Camera-type eye (tissue), 1 donor: ENCODE results near the gene PHPT1. TPM values are rescaled to one million over a fixed set of nuclear protein-coding genes. Genes with fewer than 3 reads are reported as not detected.

ENCODE experiments used
- total RNA-seq: library from RNA; depleted of rRNA; stranded (reverse); fragments of >200 nt; gene quantifications from one replicate; pipeline ENCODE4 v1.2.3, GENCODE V29; 2014

PHPT1 gene
- 55.5 TPM for total RNA-seq

GRCh38 chr9:136849038-136849959 is at the start of gene PHPT1:
TSS of gene PHPT1 (plus strand) at chr9:136849409. CDS start at chr9:136849431, 22 bp downstream.

GRCh38 chr9:136807281-136808074 is 41.7 kb upstream of the PHPT1 start, which contains the start of gene RABL6:
TSS of gene RABL6 (plus strand) at chr9:136807948. CDS start at chr9:136808197, 249 bp downstream.

GRCh38 chr9:136842380-136842948 is 6.7 kb upstream of the PHPT1 start, which contains the start of gene AJM1:
TSS of gene AJM1 (plus strand) at chr9:136842478. CDS start at chr9:136844415, 1,937 bp downstream.

GRCh38 chr9:136851941-136852663 is 2.9 kb downstream of the PHPT1 start, which contains the start of gene MAMDC4:
TSS of gene MAMDC4 (plus strand) at chr9:136852346. CDS start at chr9:136852417, 71 bp downstream.

GRCh38 chr9:136885950-136886578 is 36.9 kb downstream of the PHPT1 start, which contains the start of gene TRAF2:
TSS of gene TRAF2 (plus strand) at chr9:136886516. CDS start at chr9:136898741, 12,225 bp downstream.

Other genes starting within 250 kb of the PHPT1 start
- gene EGFL7, start 186.5 kb upstream of the PHPT1 start, total RNA-seq = 36.1 TPM
- 16.9 TPM for gene AGPAT2, start 162.0 kb upstream of the PHPT1 start, total RNA-seq
- gene DIPK1B, start 136.8 kb upstream of the PHPT1 start, total RNA-seq = 26.2 TPM
- 1.4 TPM for gene LCN10, start 106.5 kb upstream of the PHPT1 start, total RNA-seq
- not detected for gene LCN6, start 100.9 kb upstream of the PHPT1 start, total RNA-seq
- 0.38 TPM for gene LCN8, start 91.2 kb upstream of the PHPT1 start, total RNA-seq
- gene LCN15, start 84.9 kb upstream of the PHPT1 start, total RNA-seq = not detected
- gene TMEM141, start 58.1 kb upstream of the PHPT1 start, total RNA-seq = 31.1 TPM
- 2.0 TPM for gene CCDC183, start 53.1 kb upstream of the PHPT1 start, total RNA-seq
- 38.6 TPM for gene RABL6, start 41.5 kb upstream of the PHPT1 start, total RNA-seq
- gene AJM1, start 6.9 kb upstream of the PHPT1 start, total RNA-seq = 2.0 TPM
- 8.2 TPM for gene MAMDC4, start 2.9 kb downstream of the PHPT1 start, total RNA-seq
- gene EDF1, start 16.9 kb downstream of the PHPT1 start, total RNA-seq = 222 TPM
- gene TRAF2, start 37.1 kb downstream of the PHPT1 start, total RNA-seq = 15.9 TPM
- gene FBXW5, start 95.3 kb downstream of the PHPT1 start, total RNA-seq = 101 TPM
- not detected for gene C8G, start 95.8 kb downstream of the PHPT1 start, total RNA-seq
- 2.9 TPM for gene LCN12, start 102.9 kb downstream of the PHPT1 start, total RNA-seq
- 230 TPM for gene PTGDS, start 128.1 kb downstream of the PHPT1 start, total RNA-seq
- gene LCNL1, start 133.6 kb downstream of the PHPT1 start, total RNA-seq = 1.2 TPM
- gene PAXX, start 143.0 kb downstream of the PHPT1 start, total RNA-seq = 25.7 TPM
- gene CLIC3, start 147.2 kb downstream of the PHPT1 start, total RNA-seq = 1.1 TPM
- 49.9 TPM for gene ABCA2, start 178.8 kb downstream of the PHPT1 start, total RNA-seq
- not detected for gene FUT7, start 182.7 kb downstream of the PHPT1 start, total RNA-seq
- 56.4 TPM for gene NPDC1, start 196.8 kb downstream of the PHPT1 start, total RNA-seq
- gene ENTPD2, start 204.7 kb downstream of the PHPT1 start, total RNA-seq = 7.0 TPM
- 4.3 TPM for gene SAPCD2, start 221.1 kb downstream of the PHPT1 start, total RNA-seq
- gene UAP1L1, start 228.1 kb downstream of the PHPT1 start, total RNA-seq = 8.5 TPM
- gene MAN1B1, start 237.6 kb downstream of the PHPT1 start, total RNA-seq = 59.0 TPM